SJSA1 (cell line): ENCODE results near the gene PKN1. TPM values are rescaled to one million over a fixed set of nuclear protein-coding genes. Genes with fewer than 3 reads are reported as not detected.
A peak's percentile ranks its signal among the peaks of the same experiment; 100 is the strongest.

Source experiments
- DNase-seq, 2 experiments: peaks; one replicate each; pipeline ENCODE4 v3.0.0-alpha.2; 2015 to 2020; ENCODE audit warnings: low spot score in 2 of 2, low read depth in 1 of 2
- H3K27ac ChIP-seq: fragments of 250-450 bp; sonication (Bioruptor Pico); 2 replicates; pipeline ENCODE4 v1.5.1; 2020; ENCODE audit warnings: mild to moderate bottlenecking, moderate library complexity
- H3K27me3 ChIP-seq: fragments of 250-450 bp; sonication (Bioruptor Pico); replicated peaks from 2 replicates; pipeline ENCODE4 v1.5.1; 2020; ENCODE audit warnings: mild to moderate bottlenecking, moderate library complexity
- H3K36me3 ChIP-seq: fragments of 250-450 bp; sonication (Bioruptor Pico); 2 replicates; pipeline ENCODE4 v1.5.1; 2020; ENCODE audit warnings: mild to moderate bottlenecking
- H3K4me1 ChIP-seq: fragments of 250-450 bp; sonication (Bioruptor Pico); replicated peaks from 2 replicates; pipeline ENCODE4 v1.6.1; 2021; ENCODE audit warnings: mild to moderate bottlenecking
- H3K4me3 ChIP-seq: fragments of 250-450 bp; sonication (Bioruptor Pico); 2 replicates; pipeline ENCODE4 v1.5.1; 2020; ENCODE audit warnings: mild to moderate bottlenecking
- H3K9me3 ChIP-seq: fragments of 250-450 bp; sonication (Bioruptor Pico); replicated peaks from 2 replicates; pipeline ENCODE4 v1.5.1; 2020; ENCODE audit warnings: mild to moderate bottlenecking
- total RNA-seq: library from RNA; depleted of rRNA; stranded (reverse); fragments of >200 nt; shearing (Covaris generic); gene quantifications from 2 replicates; pipeline ENCODE4 v1.2.3, GENCODE V29; 2014; rRNA removed

Gene PKN1
- total RNA-seq, 1 experiment from 2014 or later: 79.7 TPM

DNA sequence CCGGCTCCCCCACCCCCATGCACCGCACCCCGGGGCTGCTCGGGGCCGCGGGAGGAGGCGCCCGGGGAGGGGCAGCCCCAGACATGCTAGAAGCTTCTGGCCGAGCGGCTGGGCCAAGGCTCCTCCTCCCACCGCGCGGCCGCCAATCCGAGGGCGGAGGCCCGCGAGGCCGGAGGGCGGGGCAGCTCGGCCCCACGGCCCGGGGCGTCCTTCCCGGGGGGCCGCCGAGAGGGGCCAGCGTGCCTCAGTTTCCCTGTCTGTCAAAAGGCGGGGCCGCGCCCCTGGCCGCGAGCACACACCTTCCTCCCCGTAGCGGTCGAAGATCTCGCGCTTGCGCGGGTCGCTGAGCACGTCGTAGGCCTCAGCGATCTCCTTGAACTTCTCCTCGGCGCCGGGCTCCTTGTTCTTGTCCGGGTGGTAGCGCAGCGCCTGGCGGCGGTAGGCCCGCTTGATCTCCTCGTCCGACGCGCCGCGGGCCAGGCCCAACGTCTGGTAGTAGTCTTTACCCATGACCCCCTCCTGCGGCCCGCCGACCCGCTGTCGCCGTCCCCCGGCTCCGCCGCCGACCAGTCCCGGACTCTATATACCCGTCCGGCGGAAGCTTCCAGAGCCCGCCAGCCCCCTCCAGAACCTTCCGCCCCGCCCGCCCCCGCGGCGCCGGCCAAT lies 84.9 kb downstream of the PKN1 start, which contains the start of gene DNAJB1:
TSS of gene DNAJB1 (minus strand) at position 558 of the 666 bp plus-strand sequence. CDS start at position 510, 48 bp downstream.
- Histone ChIP-seq H3K27me3 (no peaks in the 10 kb centered on the region), H3K27ac (peak within 1 kb of the TSS; percentile 92), H3K36me3 (peaks cover 51% of the 10 kb centered on the region), H3K4me1 (peaks cover 49% of the 10 kb centered on the region), H3K4me3 (peak within 1 kb of the TSS; percentile 97), H3K9me3 (no peaks in the 10 kb centered on the region)
- peak; percentile 68 to 90 for DNase-seq

DNA sequence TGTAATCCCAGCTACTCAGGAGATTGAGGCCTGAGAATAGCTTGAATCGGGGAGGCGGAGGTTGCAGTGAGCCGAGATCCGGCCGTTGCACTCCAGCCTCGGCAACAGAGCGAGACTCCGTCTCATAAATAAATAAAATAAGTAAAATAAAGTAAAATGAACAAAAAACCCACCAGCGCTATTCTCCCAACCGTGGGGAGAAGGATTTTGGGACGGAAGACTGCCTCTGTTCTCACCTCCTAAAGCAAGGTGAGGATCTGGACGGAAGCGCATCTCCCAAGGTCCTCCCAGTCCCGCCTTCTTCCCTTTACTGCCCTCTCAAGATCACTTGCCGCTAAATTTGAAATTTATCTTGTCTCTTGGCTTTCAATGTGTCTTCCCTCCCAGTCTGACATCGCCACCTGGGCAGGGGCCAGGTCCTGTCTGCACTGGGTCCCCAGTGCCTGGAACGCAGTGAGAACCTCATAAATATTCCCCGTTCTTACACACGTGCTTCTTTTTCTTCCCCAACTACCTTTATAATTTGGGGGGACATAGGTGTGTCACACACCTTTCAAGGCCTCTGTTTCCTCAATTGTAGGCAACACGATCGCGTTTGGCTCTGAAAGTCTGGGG lies 86.2 kb downstream of the PKN1 start:
- Histone ChIP-seq H3K36me3 (peaks cover 38% of the 10 kb centered on the region), H3K4me1 (peaks cover 49% of the 10 kb centered on the region), H3K27me3 (no peaks in the 10 kb centered on the region), H3K27ac (peak overlapping the region; percentile 85), H3K4me3 (no peak overlapping the region), H3K9me3 (no peaks in the 10 kb centered on the region)
- DNase-seq: no peak

DNA sequence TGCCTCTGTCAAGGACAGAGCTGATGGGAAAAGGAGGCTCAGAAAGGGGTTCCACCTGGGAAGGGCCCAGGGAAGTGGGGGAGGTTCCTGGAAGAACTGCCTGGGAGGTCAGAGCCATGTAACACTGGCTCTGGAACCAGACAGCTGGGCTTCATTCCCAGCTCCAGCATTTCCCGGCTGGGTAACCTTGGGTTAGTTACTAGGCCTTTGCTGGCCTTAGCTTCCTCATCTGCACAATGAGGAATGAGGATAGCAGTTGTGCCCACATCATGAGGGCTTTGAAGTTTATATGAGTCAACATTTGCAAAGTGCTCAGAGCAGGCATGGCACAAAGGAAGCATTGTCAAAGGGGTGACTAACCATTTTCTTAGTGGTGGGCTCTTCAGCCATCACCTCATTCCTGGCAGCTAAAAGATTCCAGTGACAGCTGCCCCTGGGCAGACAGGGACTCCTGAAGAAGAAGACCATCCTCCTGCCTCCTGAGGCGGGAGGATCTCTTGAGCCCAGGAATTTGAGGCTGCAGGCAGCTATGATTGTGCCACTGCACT lies 86.8 kb downstream of the PKN1 start:
- Histone ChIP-seq H3K9me3 (no peaks in the 10 kb centered on the region), H3K27me3 (no peaks in the 10 kb centered on the region), H3K27ac (peak overlapping the region; percentile 85), H3K4me3 (no peak overlapping the region), H3K4me1 (peaks cover 49% of the 10 kb centered on the region), H3K36me3 (peaks cover 33% of the 10 kb centered on the region)
- DNase-seq: peak; percentile 88 to 89

DNA sequence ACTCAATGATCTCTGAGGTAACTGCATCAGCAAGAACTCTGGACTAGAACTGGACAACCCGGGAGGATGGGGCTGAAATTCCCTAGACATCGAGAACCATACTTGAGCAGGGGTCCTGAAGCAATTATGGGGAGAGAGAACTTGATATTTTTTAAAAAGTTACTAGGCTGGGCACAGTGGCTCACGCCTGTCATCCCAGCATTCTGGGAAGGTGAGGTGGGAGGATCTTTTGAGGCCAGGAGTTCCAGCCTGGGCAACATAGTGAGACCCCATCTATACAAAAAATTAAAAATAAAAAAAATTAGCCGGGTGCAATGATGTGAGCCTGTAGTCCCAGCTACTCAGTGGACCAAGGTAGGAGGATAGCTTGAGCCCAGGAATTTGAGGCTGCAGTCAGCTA lies 87.4 kb downstream of the PKN1 start:
- Histone ChIP-seq H3K4me1 (peaks cover 49% of the 10 kb centered on the region), H3K27me3 (no peaks in the 10 kb centered on the region), H3K36me3 (peaks cover 26% of the 10 kb centered on the region), H3K27ac (peak overlapping the region; percentile 85), H3K9me3 (no peaks in the 10 kb centered on the region), H3K4me3 (no peak overlapping the region)
- no peak for DNase-seq

Other genes with a start within 250 kb of the PKN1 start
- 4.9 and 22.4 TPM in 2 replicates for gene ADGRL1, start 227.1 kb upstream of the PKN1 start, total RNA-seq
- 25.6 and 46.7 TPM in 2 replicates for gene ADGRE5, start 51.9 kb upstream of the PKN1 start, total RNA-seq
- 222 and 278 TPM in 2 replicates for gene DDX39A, start 14.0 kb upstream of the PKN1 start, total RNA-seq
- gene PTGER1, start 42.0 kb downstream of the PKN1 start, total RNA-seq: not detected in 2 replicates
- gene GIPC1, start 62.8 kb downstream of the PKN1 start, total RNA-seq: 148 and 234 TPM in 2 replicates
- gene DNAJB1, start 85.1 kb downstream of the PKN1 start, total RNA-seq: 126 and 146 TPM in 2 replicates
- 43.9 and 56.9 TPM in 2 replicates for gene TECR, start 96.3 kb downstream of the PKN1 start, total RNA-seq
- gene NDUFB7, start 138.8 kb downstream of the PKN1 start, total RNA-seq: 363 and 563 TPM in 2 replicates
- gene CLEC17A, start 149.8 kb downstream of the PKN1 start, total RNA-seq: 0.18 TPM in 1 of 2 replicates, not detected in the other
- not detected in 2 replicates for gene ADGRE3, start 241.5 kb downstream of the PKN1 start, total RNA-seq